B cell (primary cell): ENCODE results near the gene UMAD1. TPM values are rescaled to one million over a fixed set of nuclear protein-coding genes. Genes with fewer than 3 reads are reported as not detected.

ENCODE experiments used
- ATAC-seq: fragments of 200-7000 bp; cut with Tn5 transposase; one replicate; pipeline ENCODE4 v1.10.0; 2021; ENCODE audit warnings: low read depth, mild to moderate bottlenecking, moderate number of reproducible peaks, moderate library complexity
- CTCF ChIA-PET: fragments of 350-600 bp; sonication (Branson Sonifier 250); formaldehyde crosslinking; loops from one replicate; lab custom pipeline; 2021; ENCODE audit warnings: antibody characterized with exemption, inconsistent platforms; lab: Charles Lee
- POLR2A ChIA-PET: fragments of 350-600 bp; sonication (Branson Sonifier 250); formaldehyde crosslinking; loops from one replicate; lab custom pipeline; 2021; ENCODE audit warnings: antibody characterized with exemption; lab: Charles Lee
- DNase-seq: peaks from one replicate; pipeline ENCODE4 v3.0.0; 2013
- H2AFZ ChIP-seq: 2 replicates; pipeline ENCODE4 v1.6.1; 2012; ENCODE audit warnings: mild to moderate bottlenecking, low read depth, low read length; ENCODE audit not compliant: insufficient read depth, poor library complexity, severe bottlenecking
- H3K27ac ChIP-seq, 2 donors: 1 replicate in 1 of 2; 2 replicates in 1 of 2; pipeline ENCODE4 v1.5.1; 2012 to 2013; ENCODE audit warnings: low read length in 2 of 2, mild to moderate bottlenecking in 2 of 2, moderate library complexity in 1 of 2
- H3K27me3 ChIP-seq, 4 experiments: fragments of 200-600 bp in 1 of 4; sonication (generic) in 1 of 4; replicated peaks in 1 of 4; 1 replicate in 2 of 4; 2 replicates in 2 of 4; pipeline versions ENCODE4 v1.6.1 to v1.7.0; 2013 to 2016; ENCODE audit warnings: low read length in 3 of 4, mild to moderate bottlenecking in 2 of 4, mixed read lengths in 1 of 4, moderate library complexity in 1 of 4; ENCODE audit not compliant: insufficient read depth in 4 of 4, control insufficient read depth in 3 of 4; ENCODE audit errors: control extremely low read depth in 1 of 4
- H3K36me3 ChIP-seq, 2 experiments: replicated peaks in 1 of 2; 1 replicate in 1 of 2; 2 replicates in 1 of 2; pipeline versions ENCODE4 v1.6.1 to v1.7.1; 2013; ENCODE audit warnings: low read length in 1 of 2; ENCODE audit not compliant: insufficient read depth in 2 of 2, control insufficient read depth in 1 of 2; ENCODE audit errors: control extremely low read depth in 1 of 2, extremely low read depth in 1 of 2
- H3K4me1 ChIP-seq, 2 donors: fragments of 200-600 bp in 1 of 2; sonication (generic) in 1 of 2; 1 replicate in 1 of 2; 2 replicates in 1 of 2; pipeline versions ENCODE4 v1.5.1 to v1.6.1; 2013 to 2017; ENCODE audit warnings: low read length in 2 of 2; ENCODE audit not compliant: control insufficient read depth in 2 of 2, insufficient read depth in 2 of 2
- H3K4me2 ChIP-seq: replicated peaks from 2 replicates; pipeline ENCODE3; 2012; ENCODE audit warnings: mild to moderate bottlenecking, low read depth, low read length; ENCODE audit not compliant: poor library complexity, severe bottlenecking
- H3K4me3 ChIP-seq, 5 experiments: fragments of 200-600 bp in 1 of 5; sonication (generic) in 1 of 5; 1 replicate in 3 of 5; 2 replicates in 2 of 5; pipeline versions ENCODE4 v1.5.1 to v1.7.0; 2011 to 2016; ENCODE audit warnings: low read length in 4 of 5, mild to moderate bottlenecking in 4 of 5, low read depth in 2 of 5, control low read depth in 1 of 5, moderate library complexity in 1 of 5; ENCODE audit not compliant: insufficient read depth in 1 of 5; ENCODE audit errors: control extremely low read depth in 1 of 5, extremely low read depth in 1 of 5
- H3K79me2 ChIP-seq: fragments of 200-600 bp; sonication (generic); one replicate; pipeline ENCODE4 v1.6.0; 2016; ENCODE audit warnings: low read length; ENCODE audit not compliant: control insufficient read depth, insufficient read depth
- H3K9ac ChIP-seq: fragments of 200-600 bp; sonication (generic); 2 replicates; pipeline ENCODE4 v1.6.1; 2017; ENCODE audit warnings: mild to moderate bottlenecking, low read length, moderate library complexity
- H3K9me3 ChIP-seq, 3 donors: one replicate each; pipeline versions ENCODE4 v1.6.1 to v1.7.1; 2013; ENCODE audit warnings: low read length in 2 of 3; ENCODE audit not compliant: control insufficient read depth in 2 of 3, insufficient read depth in 1 of 3; ENCODE audit errors: control extremely low read depth in 1 of 3
- H4K20me1 ChIP-seq: 2 replicates; pipeline ENCODE4 v1.6.0; 2012; ENCODE audit warnings: mild to moderate bottlenecking, low read length; ENCODE audit not compliant: insufficient read depth, control insufficient read depth, poor library complexity, severe bottlenecking
- H3K27ac Mint-ChIP-seq: one replicate; pipeline ENCODE4 v1.8.0; 2021; ENCODE audit warnings: mixed read lengths
- H3K27me3 Mint-ChIP-seq: one replicate; pipeline ENCODE4 v1.8.0; 2021; ENCODE audit warnings: mixed read lengths
- H3K4me1 Mint-ChIP-seq: one replicate; pipeline ENCODE4 v1.8.0; 2021; ENCODE audit warnings: mixed read lengths
- H3K4me3 Mint-ChIP-seq: one replicate; pipeline ENCODE4 v1.8.0; 2021; ENCODE audit warnings: mixed read lengths
- H3K9me3 Mint-ChIP-seq: one replicate; pipeline ENCODE4 v1.8.0; 2022; ENCODE audit warnings: mixed read lengths; ENCODE audit not compliant: insufficient read depth
- CTCF ChIP-seq: fragments of 200-600 bp; IDR thresholded peaks from one replicate; pipeline ENCODE4 v1.8.0; 2022; ENCODE audit warnings: antibody characterized with exemption, mild to moderate bottlenecking
- EZH2 ChIP-seq: IDR thresholded peaks from 2 replicates; pipeline ENCODE4 v1.6.1; 2012; ENCODE audit warnings: borderline replicate concordance, low read depth, mild to moderate bottlenecking, moderate library complexity, low read length; ENCODE audit not compliant: insufficient read depth, poor library complexity, severe bottlenecking
- WGBS: methylation state at CpG from one replicate; pipeline ENCODE4 v1.1.5; 2013; ENCODE audit warnings: missing lambda C conversion rate; ENCODE audit not compliant: insufficient coverage; 5-methylcytosine and 5-hydroxymethylcytosine counted together
- intact Hi-C: fragments of 100-400 bp; cut with micrococcal nuclease; formaldehyde crosslinking; loops from one replicate; pipeline ENCODE4 v1.10.0; 2022
- polyA plus RNA-seq: library from polyadenylated mRNA; depleted of rRNA; stranded (reverse); fragments of >200 nt; gene quantifications from 2 replicates; pipeline ENCODE4 v1.2.3, GENCODE V29; 2012
- total RNA-seq, 2 donors: library from RNA; stranded (reverse); fragments of 120-200 nt in 1 of 2; gene quantifications; 1 replicate in 1 of 2; 2 replicates in 1 of 2; pipeline versions ENCODE4 v1.2.3 to v1.2.4, GENCODE V29; 2013 to 2022

The UMAD1 gene
- total and polyA plus RNA-seq, 2 donors (not counting 1 experiment from before 2014, with no cell fraction given), result 11.6 to 25.9 TPM

DNA sequence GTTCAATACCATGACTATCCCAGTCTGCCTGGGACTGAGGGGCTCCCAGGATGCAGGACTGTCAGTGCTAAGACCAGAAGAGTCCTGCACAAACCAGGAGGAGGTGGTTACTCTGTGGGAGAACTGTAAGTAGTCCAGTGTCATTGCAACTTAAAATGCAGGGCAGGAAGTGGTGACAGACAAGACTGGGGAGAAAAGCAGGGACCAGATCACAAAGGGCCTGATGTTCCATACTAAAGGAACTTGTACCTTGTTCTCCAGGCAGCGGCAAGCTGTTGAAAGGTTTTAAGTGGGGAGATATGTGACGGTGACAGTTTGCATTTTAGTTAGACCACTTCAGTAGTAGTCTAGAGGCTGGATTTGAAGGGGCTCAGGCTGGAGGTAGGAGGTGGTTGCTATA is 262.3 kb downstream of the UMAD1 start:
- 100% methylated on average over 2 of the region's 2 CpGs for WGBS
- Mint-ChIP-seq H3K27me3 (no peaks in the 10 kb centered on the region), H3K9me3 (no peaks in the 10 kb centered on the region), H3K4me3 (no peak overlapping the region), H3K27ac (no peak overlapping the region), H3K4me1 (peaks cover 3% of the 10 kb centered on the region)
- ATAC-seq, result no peak
- no peak overlapping the region for H3K4me3 ChIP-seq
- H3K36me3 ChIP-seq, result no peaks in the 10 kb centered on the region
- peaks cover 0 to 6% (median 0%) of the 10 kb centered on the region in 3 donors for H3K9me3 ChIP-seq
- POLR2A ChIA-PET, result no interaction called here
- H3K4me1 ChIP-seq, result no peaks in the 10 kb centered on the region
- no peak for DNase-seq
- no peaks in the 10 kb centered on the region for H3K79me2 ChIP-seq
- TF ChIP-seq CTCF, result no peak
- TF ChIP-seq EZH2, result no peak
- H2AFZ ChIP-seq, result no peak overlapping the region
- no peaks in the 10 kb centered on the region for H4K20me1 ChIP-seq
- no peaks in the 10 kb centered on the region for H3K27me3 ChIP-seq
- H3K27ac ChIP-seq, result no peak overlapping the region
- H3K9ac ChIP-seq, result no peak overlapping the region
- no peak overlapping the region for H3K4me2 ChIP-seq
- intact Hi-C loops, result no loop called here
- CTCF ChIA-PET, result no interaction called here

DNA sequence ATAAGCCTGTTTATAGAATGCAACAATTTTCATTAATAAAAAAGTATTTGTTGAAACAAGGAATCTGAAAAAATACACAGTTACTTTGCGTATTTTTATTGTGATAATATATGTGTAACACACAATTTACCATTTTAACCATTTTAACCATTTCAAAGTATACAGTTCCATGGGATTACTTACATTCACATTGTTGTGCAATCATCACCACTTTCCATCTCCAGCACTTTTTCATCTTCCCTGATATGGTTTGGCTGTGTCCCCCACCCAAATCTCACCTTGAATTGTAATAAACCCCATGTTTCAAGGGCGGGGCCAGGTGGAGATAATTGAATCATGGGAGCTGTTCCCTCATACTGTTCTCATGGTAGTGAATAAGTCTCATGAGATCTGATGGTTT is 266.8 kb downstream of the UMAD1 start:
- POLR2A ChIA-PET, result interaction anchor here (0.6 kb wide), 1 partner anchor 43 kb away, joined by 4 read pairs; no protein-coding TSS in a partner anchor
- no peaks in the 10 kb centered on the region for H3K27me3 Mint-ChIP-seq
- peaks cover 7% of the 10 kb centered on the region in 2 donors for H3K4me1 ChIP-seq
- H3K4me2 ChIP-seq, result no peak overlapping the region
- no peaks in the 10 kb centered on the region for H3K9me3 Mint-ChIP-seq
- H3K27me3 ChIP-seq, result no peaks in the 10 kb centered on the region
- H3K36me3 ChIP-seq, result no peaks in the 10 kb centered on the region
- peaks cover 0 to 6% (median 3%) of the 10 kb centered on the region in 3 donors for H3K9me3 ChIP-seq
- H3K4me1 Mint-ChIP-seq, result peaks cover 17% of the 10 kb centered on the region
- no peak for TF ChIP-seq CTCF
- TF ChIP-seq EZH2, result no peak
- no peak overlapping the region for H3K27ac ChIP-seq
- DNase-seq (no peak), ATAC-seq (no peak)
- no peak overlapping the region for H3K4me3 Mint-ChIP-seq
- no peaks in the 10 kb centered on the region for H3K79me2 ChIP-seq
- H3K9ac ChIP-seq, result no peak overlapping the region
- no peak overlapping the region for H2AFZ ChIP-seq
- no CpG with 5 or more reads among the region's 2 CpGs for WGBS
- CTCF ChIA-PET, result no interaction called here
- no peak overlapping the region for H3K4me3 ChIP-seq
- no peaks in the 10 kb centered on the region for H4K20me1 ChIP-seq
- H3K27ac Mint-ChIP-seq, result no peak overlapping the region
- intact Hi-C loops, result loop anchor here (5.0 kb wide), 1 partner anchor 35 kb away; no protein-coding TSS in a partner anchor
